NCI-H2029 treated with DMSO at 0.1 percent for 48 hours (cell line): ENCODE results near the gene COMMD3.

Experiments used
- DNase-seq: peaks from one replicate; lab custom pipeline; 2025; lab: John Stamatoyannopoulos, UW

Gene COMMD3

DNA sequence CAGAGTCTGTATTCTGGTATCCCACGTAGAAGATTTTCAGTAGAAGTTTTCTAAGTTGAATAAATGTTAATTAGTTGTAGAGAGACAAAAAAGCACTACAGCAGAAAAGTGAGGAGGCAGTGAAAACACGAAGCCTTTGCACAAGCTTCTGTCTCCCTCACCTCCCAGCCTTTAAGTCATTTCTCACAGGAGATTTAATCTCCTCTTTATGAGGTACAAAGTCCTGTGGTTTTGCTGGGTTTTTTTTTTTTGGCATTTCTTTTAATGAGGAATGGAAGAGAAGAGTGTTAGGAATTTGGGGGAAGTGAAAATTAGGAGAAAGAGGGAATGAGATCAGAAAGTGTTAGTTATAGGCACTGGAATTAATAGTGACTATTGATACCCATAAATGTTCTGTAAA, 50.6 kb downstream of the COMMD3 start:
- no peak for DNase-seq

DNA sequence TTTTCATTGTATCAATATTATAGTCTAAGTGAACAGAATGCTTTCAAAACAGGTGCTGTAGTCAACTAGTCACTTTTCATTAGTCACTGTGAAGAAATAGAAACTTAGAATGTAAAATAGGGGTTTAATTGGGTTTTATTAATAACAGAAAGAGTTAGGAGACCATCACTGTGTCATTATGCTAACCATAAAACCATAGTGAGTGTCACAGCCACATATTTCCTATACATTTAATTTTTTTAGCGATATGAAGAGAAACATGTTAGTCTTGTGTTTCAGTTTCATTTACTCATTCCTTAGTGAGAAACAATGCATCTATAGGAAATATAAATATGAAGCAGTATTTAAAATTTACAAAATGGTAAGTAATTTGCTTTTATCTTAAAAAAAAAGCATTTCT, 51.3 kb downstream of the COMMD3 start:
- DNase-seq = no peak

DNA sequence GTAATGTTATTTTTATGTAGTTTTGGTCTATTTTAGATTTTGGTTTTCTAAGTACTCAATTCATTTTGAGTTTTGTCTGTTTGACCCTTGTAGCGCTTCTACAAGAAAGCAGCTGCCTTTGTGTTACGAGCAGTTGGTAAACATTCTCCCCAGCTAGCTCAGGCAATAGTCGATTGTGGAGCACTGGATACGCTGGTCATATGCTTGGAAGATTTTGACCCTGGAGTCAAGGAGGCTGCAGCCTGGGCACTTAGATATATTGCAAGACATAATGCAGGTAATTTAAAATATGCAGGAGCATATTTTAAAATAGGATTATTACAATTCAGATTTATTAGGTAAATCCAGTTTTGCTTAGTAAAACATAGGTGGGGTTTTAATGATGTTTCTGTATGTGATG, 52.2 kb downstream of the COMMD3 start:
- no peak for DNase-seq

DNA sequence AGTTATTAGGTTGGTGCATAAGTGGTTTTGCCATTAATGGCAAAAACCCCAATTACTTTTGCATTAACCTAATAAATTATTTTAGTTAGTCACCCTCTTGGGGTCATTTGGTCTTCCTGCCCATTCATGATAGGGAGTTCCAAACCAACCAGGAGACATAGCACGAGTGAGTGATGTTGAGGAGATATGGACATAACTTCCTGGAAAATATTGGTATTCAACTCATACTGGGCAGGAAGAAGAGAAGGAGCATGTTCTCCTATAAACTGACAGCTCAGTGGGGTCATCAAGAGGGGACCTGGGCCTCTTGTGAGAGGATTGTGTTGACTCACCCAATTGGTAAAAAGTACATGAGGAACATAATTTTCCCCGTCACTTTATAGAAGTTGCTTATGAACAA, 52.8 kb downstream of the COMMD3 start:
- no peak for DNase-seq

DNA sequence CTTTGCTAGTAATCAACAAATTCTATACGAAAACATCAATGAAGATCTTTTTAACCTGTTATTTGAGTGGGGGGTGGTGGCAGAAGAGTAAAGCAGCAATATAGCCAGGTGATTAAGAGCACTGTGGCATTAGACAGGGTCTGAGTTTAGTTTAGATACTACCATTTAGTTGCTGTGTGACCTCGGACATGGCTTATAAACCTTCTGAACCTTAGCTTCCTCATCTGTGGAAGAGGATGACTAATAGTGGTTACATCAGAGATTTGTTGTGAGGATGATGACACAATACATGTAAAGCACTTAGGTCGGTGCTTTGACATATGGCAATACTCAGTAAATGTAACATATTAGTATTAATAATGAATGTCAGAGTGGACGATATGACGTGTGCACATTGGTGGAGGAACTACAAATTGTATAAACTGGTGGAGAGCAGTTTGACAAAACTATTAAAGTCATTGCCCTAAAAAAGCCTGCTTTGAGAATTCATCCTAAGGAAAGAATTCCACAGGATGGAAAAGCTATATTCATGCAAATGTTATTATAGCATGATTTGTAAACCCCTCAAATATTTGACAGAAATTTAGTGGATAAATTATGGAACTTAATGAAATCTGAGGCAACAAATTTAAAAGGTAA, 53.4 kb downstream of the COMMD3 start:
- DNase-seq = no peak
